ENCODE data around the gene IRF9.

DNA sequence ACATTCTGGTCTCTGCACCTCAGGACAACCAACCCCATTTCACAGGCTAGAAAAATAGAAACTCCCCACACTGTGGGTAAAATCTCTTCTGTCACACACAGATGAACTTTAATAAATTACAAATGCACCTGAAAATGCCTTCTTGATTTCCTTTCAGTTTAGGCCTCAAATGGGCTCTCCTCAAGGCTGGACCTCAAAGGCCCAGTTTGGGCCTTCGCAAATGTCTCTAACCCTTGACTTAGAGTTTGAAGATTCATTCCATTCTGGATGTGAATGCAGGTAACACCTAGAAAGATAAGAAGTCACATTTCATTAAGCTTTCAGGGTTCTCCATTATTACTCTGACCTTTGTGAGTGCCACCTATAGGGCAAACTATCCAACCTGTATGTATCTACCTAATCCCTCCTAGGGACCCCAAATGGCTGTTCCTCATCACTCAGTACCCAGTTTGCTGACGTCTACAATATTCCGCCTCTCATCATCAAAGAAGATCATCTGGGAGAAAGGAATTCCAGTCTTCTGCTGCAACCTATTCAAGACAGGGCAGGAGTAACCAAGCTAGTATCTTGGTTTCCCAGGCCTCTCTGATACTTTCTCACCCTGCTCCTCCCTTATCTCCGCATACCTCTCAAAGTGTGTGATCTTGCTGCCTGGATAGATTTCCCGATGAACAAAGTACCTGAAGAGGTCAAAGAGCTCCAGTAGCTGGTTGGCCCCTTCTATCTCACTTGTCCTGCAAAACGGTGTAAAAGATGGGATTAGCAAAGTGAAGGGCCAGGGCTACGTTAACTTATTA lies 53.0 kb downstream of the IRF9 start:
- TF ChIP-seq, protein P1, sequence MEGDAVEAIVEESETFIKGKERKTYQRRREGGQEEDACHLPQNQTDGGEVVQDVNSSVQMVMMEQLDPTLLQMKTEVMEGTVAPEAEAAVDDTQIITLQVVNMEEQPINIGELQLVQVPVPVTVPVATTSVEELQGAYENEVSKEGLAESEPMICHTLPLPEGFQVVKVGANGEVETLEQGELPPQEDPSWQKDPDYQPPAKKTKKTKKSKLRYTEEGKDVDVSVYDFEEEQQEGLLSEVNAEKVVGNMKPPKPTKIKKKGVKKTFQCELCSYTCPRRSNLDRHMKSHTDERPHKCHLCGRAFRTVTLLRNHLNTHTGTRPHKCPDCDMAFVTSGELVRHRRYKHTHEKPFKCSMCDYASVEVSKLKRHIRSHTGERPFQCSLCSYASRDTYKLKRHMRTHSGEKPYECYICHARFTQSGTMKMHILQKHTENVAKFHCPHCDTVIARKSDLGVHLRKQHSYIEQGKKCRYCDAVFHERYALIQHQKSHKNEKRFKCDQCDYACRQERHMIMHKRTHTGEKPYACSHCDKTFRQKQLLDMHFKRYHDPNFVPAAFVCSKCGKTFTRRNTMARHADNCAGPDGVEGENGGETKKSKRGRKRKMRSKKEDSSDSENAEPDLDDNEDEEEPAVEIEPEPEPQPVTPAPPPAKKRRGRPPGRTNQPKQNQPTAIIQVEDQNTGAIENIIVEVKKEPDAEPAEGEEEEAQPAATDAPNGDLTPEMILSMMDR (conservative IDR thresholded peaks at IDR 0.05; ENCODE audit: low read depth, low read length) = no peak
- no peak for TF ChIP-seq CHD1 (IDR thresholded peaks at IDR 0.05; ENCODE audit: low read depth, low read length)
- no peak for TF ChIP-seq FOS (IDR thresholded peaks at IDR 0.05; ENCODE audit: low read depth, low read length)
- TF ChIP-seq RFX5 (IDR thresholded peaks at IDR 0.05; ENCODE audit: low read depth, low read length) = no peak
- no peak for TF ChIP-seq CEBPB (IDR thresholded peaks at IDR 0.05; ENCODE audit: low read depth, low read length)
- no peak for TF ChIP-seq MXI1 (IDR thresholded peaks at IDR 0.05; ENCODE audit: borderline replicate concordance, low read depth, low read length)
- TF ChIP-seq POLR2A (IDR thresholded peaks at IDR 0.05; ENCODE audit: low read depth, low read length) = no peak
- TF ChIP-seq, protein P2, sequence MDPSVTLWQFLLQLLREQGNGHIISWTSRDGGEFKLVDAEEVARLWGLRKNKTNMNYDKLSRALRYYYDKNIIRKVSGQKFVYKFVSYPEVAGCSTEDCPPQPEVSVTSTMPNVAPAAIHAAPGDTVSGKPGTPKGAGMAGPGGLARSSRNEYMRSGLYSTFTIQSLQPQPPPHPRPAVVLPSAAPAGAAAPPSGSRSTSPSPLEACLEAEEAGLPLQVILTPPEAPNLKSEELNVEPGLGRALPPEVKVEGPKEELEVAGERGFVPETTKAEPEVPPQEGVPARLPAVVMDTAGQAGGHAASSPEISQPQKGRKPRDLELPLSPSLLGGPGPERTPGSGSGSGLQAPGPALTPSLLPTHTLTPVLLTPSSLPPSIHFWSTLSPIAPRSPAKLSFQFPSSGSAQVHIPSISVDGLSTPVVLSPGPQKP (IDR thresholded peaks at IDR 0.05; ENCODE audit: borderline replicate concordance, low read depth, low read length) = no peak
- TF ChIP-seq SMC3 (IDR thresholded peaks at IDR 0.05; ENCODE audit: low read depth, low read length) = no peak
- TF ChIP-seq NFE2L2 (IDR thresholded peaks at IDR 0.05; ENCODE audit: low read depth, low read length) = no peak
- TF ChIP-seq, protein P3, sequence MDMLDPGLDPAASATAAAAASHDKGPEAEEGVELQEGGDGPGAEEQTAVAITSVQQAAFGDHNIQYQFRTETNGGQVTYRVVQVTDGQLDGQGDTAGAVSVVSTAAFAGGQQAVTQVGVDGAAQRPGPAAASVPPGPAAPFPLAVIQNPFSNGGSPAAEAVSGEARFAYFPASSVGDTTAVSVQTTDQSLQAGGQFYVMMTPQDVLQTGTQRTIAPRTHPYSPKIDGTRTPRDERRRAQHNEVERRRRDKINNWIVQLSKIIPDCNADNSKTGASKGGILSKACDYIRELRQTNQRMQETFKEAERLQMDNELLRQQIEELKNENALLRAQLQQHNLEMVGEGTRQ (IDR thresholded peaks at IDR 0.05; ENCODE audit: low read depth, low read length) = no peak
- TF ChIP-seq RCOR1 (IDR thresholded peaks at IDR 0.05; ENCODE audit: insufficient replicate concordance, low read length) = no peak
- TF ChIP-seq BHLHE40 (IDR thresholded peaks at IDR 0.05; ENCODE audit: low read depth, low read length) = no peak

Measured in IMR-90 (cell line).